ENCODE data around the gene CLDN22. TPM values are rescaled to one million over a fixed set of nuclear protein-coding genes. Genes with fewer than 3 reads are reported as not detected.

CLDN22 gene
- polyA plus RNA-seq (2011; rRNA removed): 0.06 and 0.07 TPM in 2 replicates
- polyA minus RNA-seq (2011; rRNA and poly(A)+ RNA removed): not detected in 2 replicates

- no peaks in the 10 kb centered on the region for H3K36me3 ChIP-seq (ENCODE audit: control insufficient read depth, insufficient read depth, low read length)
- CTCF ChIA-PET: no interaction called here
- DNase-seq (ENCODE audit: low read depth): no peak
- H3K4me3 ChIP-seq (ENCODE audit: low read depth, low read length): no peak within 1 kb of the TSS
- no peaks in the 10 kb centered on the region for H3K27me3 ChIP-seq (ENCODE audit: control insufficient read depth, insufficient read depth, low read length)
- POLR2A ChIA-PET: no interaction called here
- TF ChIP-seq, protein P1, sequence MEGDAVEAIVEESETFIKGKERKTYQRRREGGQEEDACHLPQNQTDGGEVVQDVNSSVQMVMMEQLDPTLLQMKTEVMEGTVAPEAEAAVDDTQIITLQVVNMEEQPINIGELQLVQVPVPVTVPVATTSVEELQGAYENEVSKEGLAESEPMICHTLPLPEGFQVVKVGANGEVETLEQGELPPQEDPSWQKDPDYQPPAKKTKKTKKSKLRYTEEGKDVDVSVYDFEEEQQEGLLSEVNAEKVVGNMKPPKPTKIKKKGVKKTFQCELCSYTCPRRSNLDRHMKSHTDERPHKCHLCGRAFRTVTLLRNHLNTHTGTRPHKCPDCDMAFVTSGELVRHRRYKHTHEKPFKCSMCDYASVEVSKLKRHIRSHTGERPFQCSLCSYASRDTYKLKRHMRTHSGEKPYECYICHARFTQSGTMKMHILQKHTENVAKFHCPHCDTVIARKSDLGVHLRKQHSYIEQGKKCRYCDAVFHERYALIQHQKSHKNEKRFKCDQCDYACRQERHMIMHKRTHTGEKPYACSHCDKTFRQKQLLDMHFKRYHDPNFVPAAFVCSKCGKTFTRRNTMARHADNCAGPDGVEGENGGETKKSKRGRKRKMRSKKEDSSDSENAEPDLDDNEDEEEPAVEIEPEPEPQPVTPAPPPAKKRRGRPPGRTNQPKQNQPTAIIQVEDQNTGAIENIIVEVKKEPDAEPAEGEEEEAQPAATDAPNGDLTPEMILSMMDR (IDR thresholded peaks at IDR 0.05; ENCODE audit: insufficient read depth, low read depth, low read length): no peak
Observed at GRCh38 chr4:183320211-183321059, at the start of gene CLDN22. CLDN22 (minus strand) TSS chr4:183320276; CDS start chr4:183320218, 58 bp downstream.

DNA sequence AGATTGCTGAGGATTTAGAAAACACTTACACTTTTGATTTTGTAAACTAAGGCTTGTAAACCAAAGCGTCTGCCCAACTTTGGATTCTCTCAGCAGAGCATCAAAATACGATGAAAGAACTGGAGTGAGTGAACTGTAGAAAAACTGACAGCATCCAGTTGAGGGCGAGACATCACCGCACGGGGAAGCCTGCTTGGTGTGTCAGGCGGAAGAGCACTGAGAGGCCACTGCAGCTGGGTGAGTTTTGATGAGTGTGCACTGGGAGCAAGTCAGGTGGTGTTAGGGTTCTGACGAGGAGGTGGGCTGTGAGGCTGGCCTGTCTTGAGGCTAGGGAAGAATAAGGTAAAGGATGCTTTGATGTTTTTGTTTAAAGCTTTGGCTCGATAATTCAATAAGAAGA, 49.0 kb upstream of the CLDN22 start:
- Histone ChIP-seq H3K36me3 (ENCODE audit: control insufficient read depth, insufficient read depth, low read length) (no peaks in the 10 kb centered on the region), H3K27me3 (ENCODE audit: control insufficient read depth, insufficient read depth, low read length) (no peaks in the 10 kb centered on the region), H3K4me3 (ENCODE audit: low read depth, low read length) (no peak overlapping the region)
- ChIA-PET POLR2A (no interaction called here), CTCF (interaction anchor here (1.0 kb wide), 1 partner anchor 9 kb away, joined by 3 read pairs; no protein-coding TSS in a partner anchor)
- DNase-seq (ENCODE audit: low read depth): no peak
- TF ChIP-seq, protein P1 (IDR thresholded peaks at IDR 0.05; ENCODE audit: insufficient read depth, low read depth, low read length): no peak

DNA sequence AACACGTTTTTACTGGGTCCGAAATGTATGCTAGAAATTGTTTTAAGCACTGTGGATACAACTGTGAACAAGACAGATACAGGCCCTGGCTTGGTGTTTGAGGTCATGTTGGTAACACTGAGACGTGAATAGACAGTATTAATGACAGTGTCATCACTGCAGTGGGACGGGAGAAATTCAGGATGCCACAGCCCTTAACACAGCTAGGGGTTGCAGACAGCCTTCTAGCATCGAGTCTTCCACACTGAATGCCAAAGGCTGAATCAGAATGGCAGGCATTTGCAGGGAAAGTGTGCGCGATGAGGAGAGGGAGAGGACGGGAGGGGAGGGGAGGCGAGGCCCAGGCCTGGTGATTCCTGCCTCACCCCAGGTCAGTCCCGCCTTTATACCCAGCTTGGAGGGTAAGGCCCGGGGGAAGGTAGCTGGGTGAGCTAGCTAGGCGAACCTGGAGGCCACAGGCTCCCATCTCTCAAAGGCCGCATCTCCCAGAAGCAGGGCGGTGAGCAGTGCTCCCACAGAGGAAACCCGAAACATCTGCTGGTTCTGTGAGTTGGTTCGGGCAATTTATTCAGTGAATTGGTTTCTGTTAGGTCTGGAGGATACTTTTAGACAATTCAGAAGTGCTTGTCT, 46.2 kb upstream of the CLDN22 start:
- CTCF ChIA-PET: interaction anchor here (1.5 kb wide), 1 partner anchor 12 kb away, joined by 3 read pairs; no protein-coding TSS in a partner anchor
- Histone ChIP-seq H3K36me3 (ENCODE audit: control insufficient read depth, insufficient read depth, low read length) (no peaks in the 10 kb centered on the region), H3K27me3 (ENCODE audit: control insufficient read depth, insufficient read depth, low read length) (no peaks in the 10 kb centered on the region), H3K4me3 (ENCODE audit: low read depth, low read length) (no peak overlapping the region)
- POLR2A ChIA-PET: no interaction called here
- no peak for DNase-seq (ENCODE audit: low read depth)
- TF ChIP-seq, protein P1 (IDR thresholded peaks at IDR 0.05; ENCODE audit: insufficient read depth, low read depth, low read length): no peak

DNA sequence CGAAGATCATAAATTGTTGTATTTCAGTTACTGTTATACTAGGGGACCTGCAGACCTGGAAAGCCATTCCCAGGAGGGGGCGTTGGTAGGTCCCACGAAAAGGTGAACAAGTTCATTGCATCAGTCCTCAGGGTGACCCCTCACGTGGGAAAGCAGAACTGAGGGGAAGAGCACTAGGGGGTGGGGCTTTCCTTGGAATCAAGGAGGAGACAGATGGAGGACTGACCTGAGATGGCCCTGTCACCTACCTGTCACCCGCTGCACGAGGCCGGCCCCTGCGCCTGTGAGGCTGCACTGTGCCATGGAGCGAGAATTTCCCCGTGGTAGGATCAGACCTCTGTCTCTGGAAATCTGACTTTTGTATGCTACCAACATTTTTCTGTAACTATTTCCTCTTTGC, 43.9 kb upstream of the CLDN22 start:
- Histone ChIP-seq H3K27me3 (ENCODE audit: control insufficient read depth, insufficient read depth, low read length) (no peaks in the 10 kb centered on the region), H3K36me3 (ENCODE audit: control insufficient read depth, insufficient read depth, low read length) (no peaks in the 10 kb centered on the region), H3K4me3 (ENCODE audit: low read depth, low read length) (no peak overlapping the region)
- TF ChIP-seq, protein P1 (IDR thresholded peaks at IDR 0.05; ENCODE audit: insufficient read depth, low read depth, low read length): no peak
- ChIA-PET CTCF (no interaction called here), POLR2A (no interaction called here)
- DNase-seq (ENCODE audit: low read depth): no peak

- POLR2A ChIA-PET: no interaction called here
- DNase-seq (ENCODE audit: low read depth): no peak
- no peak overlapping the region for H3K4me3 ChIP-seq (ENCODE audit: low read depth, low read length)
- TF ChIP-seq, protein P1 (IDR thresholded peaks at IDR 0.05; ENCODE audit: insufficient read depth, low read depth, low read length): 0 out of 2 replicates have a peak, but pooled peaks have one; percentile 15
- CTCF ChIA-PET: interaction anchor here (1.3 kb wide), 1 partner anchor 44 kb away, joined by 3 read pairs; no protein-coding TSS in a partner anchor
- no peaks in the 10 kb centered on the region for H3K36me3 ChIP-seq (ENCODE audit: control insufficient read depth, insufficient read depth, low read length)
- H3K27me3 ChIP-seq (ENCODE audit: control insufficient read depth, insufficient read depth, low read length): no peaks in the 10 kb centered on the region
Observed at GRCh38 chr4:183362916-183363542, 43.0 kb upstream of the CLDN22 start.

Data from BJ (cell line).